Astrocyte of the spinal cord (primary cell): ENCODE results near the gene THOC1.

ENCODE experiments used
- DNase-seq: peaks from one replicate; pipeline ENCODE4 v3.0.0; 2011; ENCODE audit warnings: low read depth, low spot score
- H3K4me3 ChIP-seq: 2 replicates; pipeline ENCODE4 v1.5.1; 2011; ENCODE audit warnings: low read depth, mild to moderate bottlenecking, low read length, moderate library complexity
- CTCF ChIP-seq: IDR thresholded peaks from 2 replicates; pipeline ENCODE4 v1.5.1; 2012; ENCODE audit warnings: low read depth, mild to moderate bottlenecking, low read length, inconsistent platforms
- in situ Hi-C: cut with HindIII; loops from 2 replicates; pipeline ENCODE4 v1.10.0; 2017; ENCODE audit warnings: low sequenced_read_pairs

THOC1 gene

GRCh38 chr18:285817-286216 lies 18.0 kb upstream of the THOC1 start:
- H3K4me3 ChIP-seq = no peak overlapping the region
- no peak for TF ChIP-seq CTCF
- no peak for DNase-seq
- in situ Hi-C loops = no loop called here

GRCh38 chr18:275486-275885 lies 7.6 kb upstream of the THOC1 start:
- no peak for TF ChIP-seq CTCF
- DNase-seq = no peak
- no peak overlapping the region for H3K4me3 ChIP-seq
- in situ Hi-C loops = no loop called here

GRCh38 chr18:274313-274712 lies 6.5 kb upstream of the THOC1 start:
- DNase-seq = no peak
- H3K4me3 ChIP-seq = no peak overlapping the region
- in situ Hi-C loops = no loop called here
- no peak for TF ChIP-seq CTCF

- no peak overlapping the region for H3K4me3 ChIP-seq
- in situ Hi-C loops = no loop called here
- no peak for TF ChIP-seq CTCF
- DNase-seq = no peak
Measured at GRCh38 chr18:273525-273924, 5.7 kb upstream of the THOC1 start.

- DNase-seq = no peak
- H3K4me3 ChIP-seq = no peak overlapping the region
- in situ Hi-C loops = no loop called here
- TF ChIP-seq CTCF = no peak
Measured at GRCh38 chr18:272650-273049, 4.8 kb upstream of the THOC1 start.

GRCh38 chr18:269480-270095 lies 1.7 kb upstream of the THOC1 start:
- no peak for DNase-seq
- no peak for TF ChIP-seq CTCF
- in situ Hi-C loops = no loop called here
- no peak overlapping the region for H3K4me3 ChIP-seq

GRCh38 chr18:267380-267687 lies 513 bp downstream of the THOC1 start:
- DNase-seq = no peak
- peak overlapping the region; percentile 96 for H3K4me3 ChIP-seq
- in situ Hi-C loops = no loop called here
- TF ChIP-seq CTCF = no peak
